Stimulated activated CD4-positive, alpha-beta T cell treated with anti-CD3 and anti-CD28 coated beads, Interleukin-2, amount 100 ng/mL, for 24 hours (primary cell): ENCODE measurements around the gene STRN3.
"Not testable (repeated sequence)": the region's sequence is repeated elsewhere in the genome, so short reads cannot be mapped to it uniquely, and the experiment has no call there.

Experiments
- DNase-seq, 2 donors: peaks; one replicate each; pipeline ENCODE4 v3.0.0-alpha.2; 2020

STRN3 gene

GRCh38 chr14:31030469-31030868 is 4.3 kb upstream of the STRN3 start:
- DNase-seq, result no peak

- no peak for DNase-seq
These were observed 3.1 kb upstream of the STRN3 start for GRCh38 chr14:31029016-31029970.

- DNase-seq, result no peak
These were observed 1.7 kb upstream of the STRN3 start for GRCh38 chr14:31027847-31028246.

- peak; percentile 91 to 92 for DNase-seq
These were observed 464 bp upstream of the STRN3 start for GRCh38 chr14:31026450-31027235.

GRCh38 chr14:31025367-31026076 is 657 bp downstream of the STRN3 start, which contains the start of gene AP4S1:
AP4S1 (plus strand) TSS chr14:31025649; CDS start chr14:31066197, 40,548 bp downstream.
- DNase-seq, result peak; percentile 59 to 63

- no peak for DNase-seq
These were observed 1.4 kb downstream of the STRN3 start for GRCh38 chr14:31024577-31025366.

GRCh38 chr14:31024010-31024480 is 2.1 kb downstream of the STRN3 start:
- DNase-seq, result no peak

GRCh38 chr14:31022386-31022785 is 3.8 kb downstream of the STRN3 start:
- no peak for DNase-seq

- DNase-seq, result no peak
These were observed 4.6 kb downstream of the STRN3 start for GRCh38 chr14:31021576-31021949.

GRCh38 chr14:31020834-31021575 is 5.2 kb downstream of the STRN3 start:
- no peak for DNase-seq

GRCh38 chr14:31018057-31018645 is 8.0 kb downstream of the STRN3 start:
- DNase-seq, result no peak

GRCh38 chr14:31013841-31014240 is 12.3 kb downstream of the STRN3 start:
- no peak for DNase-seq

- DNase-seq, result no peak
These were observed 15.2 kb downstream of the STRN3 start for GRCh38 chr14:31010935-31011334.

- DNase-seq, result no peak
These were observed 16.2 kb downstream of the STRN3 start for GRCh38 chr14:31009836-31010574.

GRCh38 chr14:31006703-31007102 is 19.5 kb downstream of the STRN3 start:
- DNase-seq, result no peak

GRCh38 chr14:31004007-31004406 is 22.2 kb downstream of the STRN3 start:
- DNase-seq, result not testable (repeated sequence)

- no peak for DNase-seq
These were observed 22.9 kb downstream of the STRN3 start for GRCh38 chr14:31003284-31003683.

GRCh38 chr14:31001339-31001658 is 24.9 kb downstream of the STRN3 start:
- no peak for DNase-seq

- no peak for DNase-seq
These were observed 25.4 kb downstream of the STRN3 start for GRCh38 chr14:31000629-31001338.
